GM18868 (cell line): ENCODE results near the gene KIFC1.
"Not testable (repeated sequence)": the region's sequence is repeated elsewhere in the genome, so short reads cannot be mapped to it uniquely, and the experiment has no call there.

ENCODE experiments used
- ATAC-seq: cut with Tn5 transposase; IDR thresholded peaks from one replicate; pipeline ENCODE4 v1.9.1; 2021; ENCODE audit warnings: mild to moderate bottlenecking, moderate library complexity; ENCODE audit not compliant: unreplicated experiment

KIFC1 gene

DNA sequence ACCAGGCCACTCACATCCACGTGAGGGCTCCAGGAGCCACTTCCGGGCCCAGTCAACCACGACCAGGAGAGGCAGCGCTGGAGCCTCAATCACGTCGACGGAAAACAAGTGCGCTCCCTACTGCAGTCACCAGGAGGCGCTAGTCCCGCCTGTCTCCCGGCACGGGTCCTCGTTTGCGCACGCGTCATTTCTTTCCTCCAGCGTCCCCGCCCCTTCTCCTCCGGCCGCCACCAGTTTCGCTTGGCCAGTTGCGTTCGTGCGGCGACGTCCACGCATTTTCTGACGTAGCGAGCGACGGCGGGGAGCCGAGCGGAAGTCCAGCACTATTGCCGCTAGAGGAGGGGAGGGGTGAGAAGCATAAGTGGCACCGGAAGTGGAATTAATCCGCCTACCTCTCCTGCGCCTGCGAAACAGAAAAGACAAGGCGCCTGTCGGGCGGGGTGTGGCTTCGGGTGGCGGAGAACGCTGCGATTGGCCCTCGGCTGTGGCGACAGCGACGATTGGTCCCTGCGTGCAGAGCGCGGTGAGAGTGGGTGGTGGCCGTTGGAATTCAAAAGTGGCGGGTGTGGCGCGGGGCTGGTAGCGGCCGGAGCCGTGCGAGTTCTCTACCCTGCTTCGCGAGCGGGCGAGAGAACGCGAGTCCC, at the start of gene KIFC1:
TSS of gene KIFC1 (plus strand) at position 546 of the 644 bp plus-strand sequence. CDS start 163 bp downstream, outside the sequence.
- peak; percentile 90 for ATAC-seq

DNA sequence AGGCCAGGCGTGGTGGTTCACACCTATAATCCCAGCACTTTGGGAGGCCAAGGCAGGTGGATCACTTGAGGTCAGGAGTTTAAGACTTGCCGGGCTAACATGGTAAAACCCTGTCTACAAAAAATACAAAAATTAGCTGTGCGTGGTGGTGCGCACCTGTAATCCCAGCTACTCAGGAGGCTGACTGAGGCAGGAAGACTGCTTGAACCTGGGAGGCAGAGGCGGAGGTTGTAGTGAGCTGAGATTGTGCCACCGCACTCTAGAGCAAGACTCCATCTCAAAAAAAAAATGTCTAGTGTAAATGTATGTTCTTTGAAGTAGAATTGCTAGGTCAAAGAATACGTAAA, 48.0 kb upstream of the KIFC1 start:
- not testable (repeated sequence) for ATAC-seq

DNA sequence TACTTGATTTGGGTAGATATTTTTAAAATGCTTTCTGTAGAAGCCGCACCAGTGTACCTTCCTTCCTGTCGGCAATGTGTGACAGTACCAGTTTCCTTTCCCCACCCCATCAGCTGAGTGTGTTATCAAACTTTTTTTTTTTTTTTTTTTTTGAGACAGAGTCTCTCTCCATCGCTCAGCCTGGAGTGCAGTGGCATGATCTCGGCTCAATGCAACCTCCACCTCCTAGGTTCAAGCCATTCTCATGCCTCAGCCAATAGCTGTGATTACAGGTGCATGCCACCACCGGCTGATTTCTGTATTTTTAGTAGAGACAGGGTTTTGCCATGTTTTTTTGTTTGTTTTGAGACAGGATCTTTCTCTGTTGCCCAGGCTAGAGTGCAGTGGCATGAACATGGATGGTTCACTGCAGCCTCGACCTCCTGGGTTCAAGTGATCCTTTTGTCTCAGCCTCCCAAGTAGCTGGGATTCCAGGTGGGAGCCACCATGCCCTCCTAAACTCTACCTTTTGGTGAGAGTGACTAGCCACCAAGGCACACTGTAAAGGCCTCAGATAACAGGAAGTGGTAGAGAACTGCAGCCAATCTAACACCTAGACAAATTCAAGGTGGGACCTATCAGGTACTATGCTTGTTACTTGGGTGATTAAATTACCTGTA, 47.5 kb upstream of the KIFC1 start:
- ATAC-seq: no peak

GRCh38 chr6:33344701-33345697, 46.6 kb upstream of the KIFC1 start:
- no peak for ATAC-seq

DNA sequence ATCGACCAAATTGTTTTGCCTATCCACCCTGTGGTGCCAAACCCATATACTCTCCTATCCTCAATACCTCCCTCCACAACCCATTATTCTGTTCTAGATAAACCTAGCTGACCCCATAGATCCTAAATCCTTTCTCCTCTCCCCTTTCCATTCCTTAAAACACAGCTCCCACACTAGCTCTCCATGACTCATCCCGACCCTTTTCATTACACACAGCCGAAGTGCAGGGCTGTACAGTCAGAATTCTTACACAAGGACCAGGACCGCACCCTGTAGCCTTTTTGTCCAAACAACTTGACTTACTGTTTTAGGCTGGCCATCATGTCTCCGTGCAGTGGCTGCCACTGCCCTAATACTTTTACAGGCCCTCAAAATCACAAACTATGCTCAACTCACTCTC, 44.7 kb upstream of the KIFC1 start:
- ATAC-seq: not testable (repeated sequence)

DNA sequence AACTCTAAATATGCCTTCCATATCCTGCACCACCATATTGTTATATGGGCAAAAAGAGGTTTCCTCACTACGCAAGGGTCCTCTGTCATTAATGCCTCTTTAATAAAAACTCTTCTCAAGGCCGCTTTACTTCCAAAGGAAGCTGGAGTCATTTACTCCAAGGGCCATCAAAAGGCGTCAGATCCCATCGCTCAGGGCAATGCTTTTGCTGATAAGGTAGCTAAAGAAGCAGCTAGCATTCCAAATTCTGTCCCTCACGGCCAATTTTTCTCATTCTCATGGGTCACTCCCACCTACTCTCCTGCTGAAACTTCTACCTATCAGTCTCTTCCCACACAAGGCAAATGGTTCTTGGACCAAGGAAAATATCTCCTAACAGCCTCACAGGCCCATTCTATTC, 43.8 kb upstream of the KIFC1 start:
- no peak for ATAC-seq

GRCh38 chr6:33355860-33356259, 35.8 kb upstream of the KIFC1 start:
- not testable (repeated sequence) for ATAC-seq

DNA sequence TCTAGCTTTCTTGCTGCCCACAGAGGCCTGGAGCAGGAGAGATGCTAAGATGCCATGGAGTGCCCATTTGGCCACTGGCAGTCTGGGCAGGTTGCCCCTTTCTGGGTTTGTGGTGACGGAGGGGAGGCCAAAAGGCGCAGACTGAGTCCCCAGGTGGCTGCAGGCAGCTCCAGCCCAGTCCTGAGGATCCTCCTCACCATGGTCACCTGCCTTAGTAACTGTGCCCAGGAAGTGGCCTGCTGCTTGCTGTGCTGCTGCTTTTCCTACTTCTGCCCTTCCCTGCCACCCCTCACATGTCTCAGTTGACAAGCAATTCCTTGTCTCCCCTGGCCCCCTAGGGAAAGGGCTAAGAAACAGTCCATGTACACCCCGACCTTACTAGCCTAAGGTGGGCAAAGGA, 35.3 kb upstream of the KIFC1 start:
- no peak for ATAC-seq

DNA sequence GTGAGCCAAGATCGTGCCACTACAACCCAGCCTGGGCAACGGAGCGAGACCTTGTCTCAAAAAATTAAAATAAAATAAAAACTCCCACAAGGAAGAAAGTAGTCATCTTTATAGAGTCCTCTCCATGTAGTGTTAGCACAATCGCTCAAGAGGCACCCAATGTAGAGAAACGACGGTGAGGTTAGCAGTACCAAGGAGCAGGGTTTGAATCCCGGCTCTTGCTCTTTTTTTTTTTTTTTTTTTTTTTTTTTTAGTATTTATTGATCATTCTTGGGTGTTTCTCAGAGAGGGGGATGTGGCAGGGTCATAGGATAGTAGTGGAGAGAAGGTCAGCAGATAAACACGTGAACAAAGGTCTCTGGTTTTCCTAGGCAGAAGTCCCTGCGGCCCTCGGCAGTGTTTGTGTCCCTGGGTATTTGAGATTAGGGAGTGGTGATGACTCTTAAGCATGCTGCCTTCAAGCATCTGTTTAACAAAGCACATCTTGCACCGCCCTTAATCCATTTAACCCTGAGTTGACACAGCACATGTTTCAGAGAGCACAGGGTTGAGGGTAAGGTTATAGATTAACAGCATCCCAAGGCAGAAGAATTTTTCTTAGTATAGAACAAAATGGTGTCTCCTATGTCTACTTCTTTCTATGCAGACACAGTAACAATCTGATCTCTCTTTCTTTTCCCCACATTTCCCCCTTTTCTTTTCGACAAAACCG, 34.3 kb upstream of the KIFC1 start:
- ATAC-seq: not testable (repeated sequence)

GRCh38 chr6:33359331-33359730, 32.3 kb upstream of the KIFC1 start:
- ATAC-seq: no peak

GRCh38 chr6:33363486-33363885, 28.1 kb upstream of the KIFC1 start:
- not testable (repeated sequence) for ATAC-seq

DNA sequence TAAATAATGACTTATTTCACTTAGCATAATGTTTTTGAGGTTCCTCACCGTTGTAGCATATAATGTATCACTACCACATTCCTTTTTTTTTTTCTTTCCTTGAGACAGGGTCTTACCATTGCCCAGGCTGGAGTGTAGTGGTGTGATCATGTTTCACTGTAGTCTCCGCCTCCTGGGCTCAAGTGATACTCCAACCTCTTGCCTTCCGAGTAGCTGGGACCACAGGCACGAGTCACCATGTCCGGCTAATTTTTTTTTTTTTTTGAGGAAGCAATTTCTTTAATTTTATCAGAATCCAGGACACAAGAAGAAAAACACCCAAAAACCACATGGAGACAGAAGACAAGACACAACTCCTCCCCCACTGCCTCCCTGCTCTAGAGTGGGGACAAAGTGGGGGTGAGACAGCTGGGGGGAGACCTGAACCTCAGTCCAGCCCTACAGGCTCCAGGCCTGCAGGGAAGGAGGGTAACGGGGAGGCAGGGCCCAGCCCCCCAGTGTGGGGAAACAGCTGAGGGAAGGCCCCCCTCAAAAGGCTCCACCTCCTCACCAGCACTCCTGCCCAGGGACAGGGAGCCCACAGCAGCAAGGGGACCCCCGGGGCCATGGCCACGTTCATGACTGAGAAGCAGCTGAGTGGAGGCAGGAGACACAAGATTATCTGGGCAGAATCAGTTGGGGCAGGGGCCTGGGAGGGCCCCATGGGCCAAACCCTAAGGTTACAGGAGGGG, 27.0 kb upstream of the KIFC1 start:
- not testable (repeated sequence) for ATAC-seq

DNA sequence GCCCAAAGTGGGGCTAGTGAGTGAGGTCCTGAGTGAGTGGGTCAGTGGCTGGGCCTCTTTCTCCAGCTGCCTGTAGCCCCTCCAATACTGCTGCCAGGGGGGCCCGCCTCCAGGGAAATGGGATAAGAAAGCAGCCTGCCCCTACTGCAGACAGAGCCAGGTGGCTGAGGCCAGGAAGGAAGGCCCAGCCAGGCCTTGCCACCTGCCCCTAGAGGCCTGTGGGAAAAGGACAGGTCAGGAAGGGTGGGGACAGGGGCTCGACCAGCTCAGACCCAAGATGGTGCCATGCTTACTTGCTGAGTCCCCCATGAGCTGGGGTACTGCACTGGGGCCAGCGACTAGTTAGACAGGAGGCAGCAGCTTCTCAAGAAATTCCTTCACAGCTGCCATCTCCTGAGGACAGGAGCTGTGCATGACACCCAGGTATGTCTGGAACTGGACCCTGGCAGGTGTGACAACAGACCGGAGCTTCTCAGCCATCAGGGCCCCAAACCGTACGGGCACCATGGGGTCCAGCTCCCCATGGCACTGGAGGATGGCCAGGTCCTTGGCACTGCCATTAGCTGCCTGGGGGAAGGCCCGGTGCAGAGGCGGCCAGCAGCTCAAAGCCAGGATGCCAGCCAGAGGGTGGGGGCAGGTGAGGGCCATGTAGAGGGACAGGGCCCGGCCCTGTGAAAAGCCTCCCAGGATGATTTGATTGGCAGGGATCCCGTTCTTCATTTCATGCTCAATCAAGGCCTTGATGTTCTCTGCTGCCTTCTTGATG, 26.2 kb upstream of the KIFC1 start:
- ATAC-seq: not testable (repeated sequence)

GRCh38 chr6:33367009-33367714, 24.5 kb upstream of the KIFC1 start:
- no peak for ATAC-seq

GRCh38 chr6:33367715-33368025, 24.0 kb upstream of the KIFC1 start:
- ATAC-seq: not testable (repeated sequence)

DNA sequence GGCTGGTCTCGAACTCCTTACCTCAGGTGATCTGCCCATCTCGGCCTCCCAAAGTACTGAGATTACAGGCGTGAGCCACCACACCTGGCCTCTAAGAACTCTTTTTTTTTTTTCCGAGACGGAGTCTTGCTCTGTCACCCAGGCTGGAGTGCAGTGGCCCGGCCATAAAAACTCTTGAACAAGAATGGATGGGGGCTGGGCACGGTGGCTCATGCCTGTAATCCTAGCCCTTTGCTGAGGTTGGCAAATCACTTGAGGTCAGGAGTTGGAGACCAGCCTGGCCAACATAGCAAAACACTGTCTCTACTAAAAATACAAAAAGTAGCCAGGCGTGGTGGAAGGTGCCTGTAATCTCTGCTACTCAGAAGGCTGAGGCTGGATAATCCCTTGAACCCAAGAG, 19.7 kb upstream of the KIFC1 start:
- not testable (repeated sequence) for ATAC-seq

- no peak for ATAC-seq
Measured at GRCh38 chr6:33372526-33373123, 19.0 kb upstream of the KIFC1 start.
